IPS DF 19.7 (cell line): ENCODE results near the gene LAS1L.
"Not testable (repeated sequence)": the region's sequence is repeated elsewhere in the genome, so short reads cannot be mapped to it uniquely, and the experiment has no call there.

Experiments used
- DNase-seq: peaks from one replicate; pipeline ENCODE4 v3.0.0-alpha.2; 2013; ENCODE audit warnings: low read depth, low spot score

LAS1L gene

DNA sequence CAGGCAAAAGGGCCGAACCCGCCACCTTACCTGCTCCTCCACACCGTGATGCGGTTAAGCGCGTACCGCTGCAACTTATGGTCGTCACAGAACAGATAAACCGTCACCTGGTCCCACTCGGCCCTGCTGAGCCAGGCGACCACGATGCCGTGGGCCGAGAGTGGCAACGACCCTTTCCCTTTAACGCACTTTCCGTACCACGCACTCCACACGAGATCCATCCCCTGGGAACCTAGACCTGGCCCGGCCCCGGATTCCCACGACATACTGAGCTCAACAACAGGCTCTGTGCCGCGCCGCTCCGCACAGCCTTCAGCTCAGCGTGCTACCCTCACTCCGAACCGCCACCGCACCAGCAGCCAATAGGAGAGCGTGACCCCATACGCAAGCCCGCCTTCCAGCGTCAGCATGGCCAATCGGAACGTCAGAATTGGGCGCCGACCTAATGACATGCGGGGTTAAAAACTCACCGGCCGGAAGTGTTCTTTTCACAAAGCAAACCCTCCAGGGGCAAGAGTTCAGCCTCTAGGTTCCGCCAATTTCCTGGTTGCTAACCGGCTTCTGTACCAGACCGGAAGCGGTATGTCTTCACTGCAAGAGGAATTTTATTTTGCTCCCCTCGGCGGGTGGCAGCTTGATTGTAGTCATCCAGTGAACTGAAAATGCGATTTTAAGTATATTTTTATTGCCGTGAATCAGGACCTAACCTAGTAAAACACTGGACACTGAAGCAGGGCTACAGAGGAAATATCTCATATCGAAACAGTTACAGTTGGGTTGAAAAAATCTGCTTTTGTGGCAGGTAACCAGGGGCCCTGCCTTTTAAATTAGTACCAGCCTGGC lies at the start of gene LAS1L:
TSS of gene LAS1L (minus strand) at position 338 of the 843 bp plus-strand sequence. CDS start at position 266, 72 bp downstream.
- peak; percentile 74 for DNase-seq

DNA sequence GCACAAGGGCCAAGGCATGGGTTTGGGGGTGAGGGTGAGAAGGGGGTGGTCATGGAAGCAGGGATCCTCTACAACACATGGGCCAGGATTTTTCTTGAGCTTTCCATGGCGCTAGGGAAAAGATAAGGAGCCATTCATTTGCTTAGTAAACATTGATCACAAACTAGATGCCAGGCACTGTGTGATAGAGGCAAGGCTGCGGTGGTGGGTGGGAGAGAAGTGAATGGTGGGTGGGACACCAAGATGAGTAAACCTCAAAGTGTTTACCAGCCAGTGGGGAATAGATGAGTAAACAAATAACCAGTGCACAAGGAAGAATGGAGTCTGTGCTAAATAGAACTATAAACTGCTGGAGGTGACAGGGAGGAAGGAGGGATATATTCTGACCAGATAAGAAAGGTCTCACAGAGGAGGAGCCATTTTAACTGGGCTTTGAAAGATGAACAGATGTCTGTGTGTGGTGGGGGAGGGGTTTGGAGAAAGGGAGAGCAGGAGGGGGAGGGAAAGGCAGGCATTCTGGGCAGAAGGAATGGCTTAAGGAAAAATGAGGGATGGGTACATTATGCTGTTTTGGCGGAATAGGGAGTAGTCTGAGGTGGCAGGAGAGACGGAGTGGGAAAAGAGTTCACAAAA lies 48.0 kb upstream of the LAS1L start:
- no peak for DNase-seq

DNA sequence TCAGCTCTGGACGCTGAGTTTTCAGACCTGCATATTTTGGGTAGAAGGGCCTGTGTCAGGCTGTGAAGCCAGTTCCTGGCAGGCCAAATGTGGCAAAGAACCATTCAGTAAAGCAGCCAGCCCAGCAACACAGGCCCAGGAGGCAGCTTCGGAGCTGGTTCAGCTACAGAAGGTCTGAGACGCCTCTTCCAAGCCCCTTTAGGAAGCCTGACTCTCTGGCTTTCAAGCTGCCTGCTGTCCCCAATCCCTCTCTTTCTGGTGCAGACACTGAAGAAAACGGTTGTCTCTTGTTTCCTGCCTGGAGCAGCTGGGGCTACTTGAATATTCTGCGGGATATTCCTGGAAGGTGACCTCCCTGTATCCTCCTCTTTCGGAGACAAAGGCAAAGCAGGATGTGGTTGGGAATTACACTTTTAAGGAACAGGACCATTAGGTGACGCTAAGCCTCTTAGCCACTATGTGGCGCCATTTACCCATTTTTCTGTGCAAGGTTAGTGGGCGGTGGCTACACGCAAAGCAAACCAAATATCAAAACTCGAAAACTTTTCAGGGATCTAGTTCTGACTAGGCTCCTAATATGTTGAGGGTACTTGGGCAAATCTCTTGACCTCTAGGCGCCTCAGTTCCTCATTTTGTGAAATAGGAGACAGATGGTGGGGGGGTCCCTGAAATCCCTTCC lies 47.2 kb upstream of the LAS1L start:
- DNase-seq: no peak

DNA sequence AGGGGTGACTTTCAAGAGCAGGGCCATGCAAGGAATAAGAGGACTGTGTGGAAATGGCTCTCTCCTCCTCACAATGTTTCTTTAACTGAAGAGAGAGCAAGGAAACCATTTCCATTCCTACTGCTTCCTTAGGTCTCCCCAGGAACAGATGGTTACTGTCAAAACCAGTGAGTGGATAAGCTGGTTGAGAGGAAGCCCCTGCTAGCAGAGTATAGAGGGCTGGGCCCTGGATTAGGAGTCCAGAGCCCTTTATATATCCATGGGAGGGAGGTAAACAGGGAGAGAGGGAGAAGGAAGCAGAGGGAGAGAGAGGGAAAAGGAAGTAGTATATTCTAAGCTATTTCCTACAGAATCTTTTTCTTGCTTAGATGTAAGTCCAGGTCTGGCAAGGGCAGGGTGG lies 43.8 kb upstream of the LAS1L start:
- no peak for DNase-seq

DNA sequence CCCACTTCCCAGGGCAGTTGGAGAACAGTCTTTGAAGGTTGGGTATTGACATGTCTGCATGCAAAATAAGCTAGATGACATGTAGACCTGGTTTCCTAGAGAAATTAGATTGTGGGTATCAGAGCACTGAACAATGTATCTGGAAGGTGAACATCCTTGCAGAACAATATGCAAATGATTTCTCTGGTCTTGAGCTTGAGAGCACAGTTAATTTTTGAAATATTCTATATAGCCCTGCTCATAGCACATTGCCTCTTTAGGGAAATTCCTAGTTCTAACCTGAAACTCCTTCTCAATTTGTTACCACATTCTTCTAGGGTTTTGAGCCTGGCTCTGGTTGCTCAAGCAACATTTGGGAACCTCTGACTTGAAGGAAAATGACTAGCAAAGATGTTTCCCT lies 41.6 kb upstream of the LAS1L start:
- DNase-seq: no peak

DNA sequence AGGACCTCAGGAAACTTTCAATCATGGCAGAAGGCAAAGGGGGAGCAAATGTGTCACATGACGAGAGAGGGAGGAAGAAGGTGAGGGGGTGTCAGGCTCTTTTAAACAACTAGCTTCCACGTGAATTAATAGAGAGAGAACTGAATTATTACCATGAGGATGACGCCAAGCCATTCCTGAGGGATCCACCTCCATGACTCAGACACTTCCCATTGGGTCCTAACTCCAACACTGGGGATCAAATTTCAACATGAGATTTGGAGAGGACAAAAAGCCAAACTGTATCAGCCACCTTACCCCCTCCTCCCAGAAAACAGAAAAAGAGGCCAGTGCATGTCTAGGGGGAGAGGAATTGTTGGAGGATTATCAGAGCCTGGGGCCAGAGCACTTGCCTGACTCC lies 40.4 kb upstream of the LAS1L start:
- DNase-seq: no peak

DNA sequence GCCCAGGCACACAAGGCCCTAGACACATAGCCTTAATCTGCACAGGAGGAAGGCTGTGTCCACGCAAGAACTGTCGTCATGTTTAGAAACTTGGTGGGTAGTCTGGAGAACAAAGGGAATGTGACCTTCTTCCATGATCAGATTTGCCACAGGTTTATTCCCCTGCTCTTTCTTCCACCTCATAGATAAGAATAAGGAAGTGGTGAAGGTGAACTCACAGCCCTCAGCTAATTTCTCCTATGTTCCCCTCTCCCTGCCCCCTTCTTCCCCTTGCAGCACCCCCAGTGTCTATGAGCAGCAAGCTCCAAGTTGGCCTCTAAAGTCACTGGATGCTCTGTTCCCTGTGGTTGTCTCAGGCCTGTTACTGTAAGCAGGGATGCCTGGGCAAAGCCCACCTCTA lies 39.8 kb upstream of the LAS1L start:
- DNase-seq: no peak

DNA sequence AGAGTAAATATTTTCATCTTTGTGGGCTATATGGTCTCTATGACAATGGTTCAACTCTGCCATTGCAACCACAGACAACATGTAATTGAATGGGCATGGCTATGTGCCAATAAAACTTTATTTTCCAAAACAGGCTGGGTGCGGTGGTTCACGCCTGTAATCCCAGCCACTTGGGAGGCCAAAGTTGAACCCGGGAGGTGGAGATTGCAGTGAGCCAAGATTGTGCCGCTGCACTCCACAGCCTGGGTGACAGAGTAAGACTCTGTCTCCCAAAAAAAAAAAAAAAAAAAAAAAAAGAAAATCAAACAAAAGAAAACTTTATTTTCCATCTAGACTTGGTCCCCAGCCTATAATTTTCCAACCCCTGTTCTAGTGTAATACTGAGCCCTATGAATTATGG lies 38.4 kb upstream of the LAS1L start:
- no peak for DNase-seq

DNA sequence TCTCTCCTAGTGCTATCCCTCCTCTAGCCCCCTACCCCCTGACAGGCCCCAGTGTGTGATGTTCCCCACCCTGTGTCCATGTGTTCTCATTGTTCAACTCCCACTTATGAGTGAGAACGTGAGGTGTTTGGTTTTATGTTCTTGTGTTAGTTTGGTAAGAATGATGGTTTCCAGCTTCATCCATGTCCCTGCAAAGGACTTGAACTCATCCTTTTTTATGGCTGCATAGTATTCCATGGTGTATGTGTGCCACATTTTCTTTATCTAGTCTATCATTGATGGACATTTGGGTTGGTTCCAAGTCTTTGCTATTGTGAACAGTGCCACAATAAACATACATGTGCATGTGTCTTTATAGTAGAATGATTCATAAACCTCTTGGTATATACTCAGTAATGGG lies 28.3 kb upstream of the LAS1L start:
- DNase-seq: not testable (repeated sequence)

DNA sequence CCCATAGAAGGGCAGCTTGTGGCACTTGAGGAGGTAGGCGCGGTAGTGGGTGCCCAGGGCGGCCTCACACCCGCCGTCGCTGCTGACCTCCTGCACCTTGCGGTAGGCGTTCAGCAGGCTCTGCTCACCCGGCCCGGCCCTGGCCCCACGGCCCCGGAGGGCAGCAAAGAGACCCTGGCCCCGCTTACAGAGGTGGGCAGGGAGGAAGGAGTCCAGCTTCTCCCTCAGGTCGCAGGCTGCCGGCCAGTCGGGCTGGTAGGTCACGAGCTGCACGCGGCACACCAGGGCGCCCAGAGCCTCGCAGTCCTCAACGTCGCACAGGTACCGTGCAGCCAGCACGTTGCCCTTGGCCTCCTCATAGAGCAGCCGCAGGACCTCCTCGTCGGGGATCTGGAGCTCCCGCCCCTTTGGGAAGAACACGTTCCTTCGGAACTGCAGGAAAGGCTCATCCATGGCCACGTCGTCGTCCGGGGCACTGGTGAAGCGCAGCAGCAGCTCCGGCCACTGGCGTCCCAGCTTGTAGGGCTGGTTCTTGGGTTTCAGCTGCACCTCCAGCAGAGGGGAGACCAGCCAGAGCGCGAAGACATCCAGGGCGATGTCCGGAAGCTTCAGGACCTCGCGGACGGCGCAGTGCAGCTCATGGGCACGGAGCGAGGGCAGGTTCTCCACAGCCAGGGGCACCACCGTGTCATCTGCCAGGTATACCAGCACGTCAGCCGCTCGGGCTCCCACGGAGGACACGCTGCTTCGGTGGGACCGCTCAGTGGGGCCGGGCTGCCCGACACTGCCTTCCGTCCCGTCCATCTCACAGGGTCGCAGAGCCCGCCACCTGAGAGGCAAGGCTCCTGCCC lies 17.1 kb upstream of the LAS1L start:
- DNase-seq: no peak

DNA sequence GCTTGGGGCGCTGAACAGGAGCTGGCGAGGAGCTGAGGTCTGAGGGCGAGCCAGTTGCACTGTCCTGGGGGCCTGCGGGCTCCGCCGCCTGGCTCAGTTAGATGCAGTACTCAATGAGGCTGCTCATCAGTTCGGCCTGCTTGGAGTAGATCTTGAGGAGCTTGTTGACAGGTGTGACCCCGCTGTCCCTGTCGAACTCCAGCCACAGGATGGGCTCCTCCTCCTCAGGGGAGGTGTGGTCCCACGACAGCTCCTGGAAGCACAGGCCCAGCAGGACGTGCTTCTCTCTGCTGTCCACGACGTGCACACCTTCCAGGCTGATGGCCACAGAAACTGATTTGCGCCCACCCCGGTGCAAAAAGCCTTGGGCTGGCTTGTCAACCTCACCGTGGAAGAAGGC lies 16.5 kb upstream of the LAS1L start:
- no peak for DNase-seq

DNA sequence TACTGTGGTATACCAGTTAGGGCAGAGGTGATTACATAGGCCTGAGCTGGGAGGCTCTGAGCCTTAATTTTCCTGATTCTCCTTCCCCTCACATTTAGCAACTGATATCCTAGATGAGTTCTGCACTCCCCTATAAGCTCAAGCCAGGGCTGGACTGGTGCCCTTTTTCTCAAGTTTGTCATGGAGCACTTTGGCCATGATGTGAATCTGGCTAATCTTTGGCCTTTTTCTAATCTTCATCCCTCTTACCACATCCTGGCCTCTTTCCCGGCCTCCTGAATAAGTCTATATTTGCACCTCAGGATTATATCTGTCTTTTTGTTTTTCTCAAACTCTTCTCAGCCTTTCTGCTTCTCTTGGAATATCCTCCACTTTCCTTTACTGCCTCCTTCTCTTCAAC lies 10.9 kb upstream of the LAS1L start:
- DNase-seq: no peak

DNA sequence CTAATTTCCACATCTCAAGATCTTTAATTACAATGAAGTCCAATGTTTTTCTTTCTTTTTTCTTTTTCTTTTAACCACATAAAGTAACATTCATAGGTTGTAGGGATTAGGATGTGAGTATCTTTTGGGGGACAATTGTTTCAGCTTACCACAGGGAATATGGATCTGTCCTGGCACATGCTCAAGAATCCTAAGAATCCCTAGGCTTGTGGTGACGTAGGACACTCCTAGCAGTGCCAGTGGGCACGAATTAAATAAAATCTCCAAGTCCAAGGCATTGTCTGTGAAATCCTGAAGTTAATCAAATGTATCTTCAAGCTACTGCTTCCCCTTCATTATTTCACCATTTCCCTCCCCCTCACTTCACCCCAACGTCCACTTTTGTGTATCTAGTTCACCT lies 2.6 kb upstream of the LAS1L start:
- no peak for DNase-seq

DNA sequence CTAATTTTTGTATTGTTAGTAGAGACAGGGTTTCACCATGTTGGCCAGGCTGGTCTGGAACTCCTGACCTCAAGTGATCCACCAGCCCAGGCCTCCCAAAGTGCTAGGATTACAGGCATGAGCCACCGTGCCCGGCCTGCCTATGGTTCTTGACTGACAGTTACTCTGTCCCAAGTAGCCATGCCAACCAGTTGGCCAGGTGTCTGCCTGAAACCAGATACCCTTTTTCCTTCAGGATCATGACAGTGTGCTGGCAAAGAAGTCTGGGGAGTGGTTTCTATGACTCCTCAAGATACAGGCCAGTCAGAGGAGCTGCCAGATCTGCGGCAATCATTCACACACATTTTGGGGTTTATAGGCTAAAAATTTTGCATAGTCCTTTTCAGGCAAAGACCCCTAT lies 1.7 kb upstream of the LAS1L start:
- DNase-seq: no peak

DNA sequence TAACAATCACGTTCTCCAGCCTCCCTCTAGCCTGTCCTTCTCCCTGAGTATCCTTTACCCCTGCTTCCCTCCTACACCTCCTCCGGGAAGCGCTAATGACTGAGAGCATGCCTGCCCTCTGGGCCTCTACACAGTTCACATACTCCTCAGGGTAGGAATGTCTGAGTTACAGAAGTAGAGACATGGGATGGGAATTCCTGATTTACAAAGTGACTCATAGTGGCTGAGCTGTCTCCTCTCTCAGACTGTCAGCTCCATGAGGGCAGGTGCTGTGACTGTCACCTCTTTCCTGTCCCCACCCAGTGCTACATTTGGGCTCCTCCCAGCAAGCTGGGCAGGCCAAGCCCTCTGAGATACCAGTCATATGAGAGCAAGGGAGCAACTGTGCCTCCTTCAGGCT lies 2.6 kb downstream of the LAS1L start:
- DNase-seq: no peak

DNA sequence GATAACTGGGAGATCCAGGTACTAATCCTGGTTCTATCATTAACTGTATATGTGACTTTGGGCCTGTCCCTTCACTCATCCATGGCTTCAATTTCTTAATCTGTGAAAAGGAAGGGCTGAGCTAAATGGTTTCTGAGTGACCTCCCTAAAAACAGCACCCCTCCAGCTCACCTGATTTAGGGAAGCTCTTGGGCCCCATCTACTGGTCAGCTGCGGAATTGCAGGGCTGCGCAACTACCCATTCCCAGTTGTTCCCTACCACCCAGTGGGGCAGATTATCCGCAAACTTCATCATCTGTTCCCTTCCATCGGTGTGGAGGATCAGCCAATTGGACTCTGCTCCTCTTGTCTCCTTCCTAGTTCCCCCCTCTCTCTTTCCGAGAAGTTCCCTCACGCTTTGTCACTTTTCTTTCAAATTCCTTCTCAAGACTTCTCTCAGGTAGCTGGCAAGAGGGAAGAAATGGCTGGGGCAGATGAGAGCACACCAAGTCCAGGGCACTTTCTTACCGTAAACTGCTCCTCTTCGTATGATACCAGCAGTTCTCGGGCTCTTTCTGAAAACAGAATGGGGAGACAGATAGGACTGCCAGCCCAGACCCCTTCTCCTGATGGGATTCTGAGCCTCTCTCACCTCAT lies 5.8 kb downstream of the LAS1L start:
- DNase-seq: peak; percentile 1

DNA sequence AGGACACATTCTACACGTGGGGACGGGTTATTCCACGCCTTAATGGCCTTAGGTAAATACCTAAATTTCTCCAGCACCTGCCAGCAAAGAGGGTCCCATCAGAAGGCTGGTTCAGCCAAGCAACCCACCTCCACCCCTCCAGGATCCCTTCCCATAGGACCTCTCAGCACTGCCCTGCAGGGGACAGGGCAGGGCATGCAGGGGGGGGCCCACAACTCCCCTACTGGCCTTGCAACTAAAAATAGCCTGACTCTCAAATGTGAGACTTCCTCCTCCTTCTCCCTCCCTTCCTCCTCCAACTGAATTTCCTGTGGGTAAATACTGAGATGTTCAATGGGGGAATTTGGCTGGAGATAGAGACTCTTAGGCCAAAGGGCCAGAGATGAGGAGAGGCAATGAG lies 6.3 kb downstream of the LAS1L start:
- no peak for DNase-seq

DNA sequence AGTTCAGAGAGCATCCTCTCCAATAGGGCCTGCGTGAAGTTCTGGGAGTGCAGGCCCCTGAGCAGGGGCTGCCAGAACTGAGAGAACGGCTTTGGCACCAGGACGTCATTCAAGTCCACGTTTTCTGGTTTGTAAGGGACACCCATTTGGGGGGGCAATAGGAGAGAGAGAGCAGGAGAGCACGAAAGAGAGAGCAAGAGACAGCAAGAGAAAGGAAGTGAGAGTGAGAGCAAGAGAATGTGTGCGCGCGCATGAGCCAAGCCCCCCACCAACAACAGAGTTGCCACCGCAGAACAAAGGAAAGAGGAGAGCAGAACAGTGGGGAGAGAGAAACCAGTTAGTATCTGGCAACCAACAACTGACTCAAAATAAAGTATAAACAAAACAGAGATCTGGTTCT lies 10.4 kb downstream of the LAS1L start:
- no peak for DNase-seq

DNA sequence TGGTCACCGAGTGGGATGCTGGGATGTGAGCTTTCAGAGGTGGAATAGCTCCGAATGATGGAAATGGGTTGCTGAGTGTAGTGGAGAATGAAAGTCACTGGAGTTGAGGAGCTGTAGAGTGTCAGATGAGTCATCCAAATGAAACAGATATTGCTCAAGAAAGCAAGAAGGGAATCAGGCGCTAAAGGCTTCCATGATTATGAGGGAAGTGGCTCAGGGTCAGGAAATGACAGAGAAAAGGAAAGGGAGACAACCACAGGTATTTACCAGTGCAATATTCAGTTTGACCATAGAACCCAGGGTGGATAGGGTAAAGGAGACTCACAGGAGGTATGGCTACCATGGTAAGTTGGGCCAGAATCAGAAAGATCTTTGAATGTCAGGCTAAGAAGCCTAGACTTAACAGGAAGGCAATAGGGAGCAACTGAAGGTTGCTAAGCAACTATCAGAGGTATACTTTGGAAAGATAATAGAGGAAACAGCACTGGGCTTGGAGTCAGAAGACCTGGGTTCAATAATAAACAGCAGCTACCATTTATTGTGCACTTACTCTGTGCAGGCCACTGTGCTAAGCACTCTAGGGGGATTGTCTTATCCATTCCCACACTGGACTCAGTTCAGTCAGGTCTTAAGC lies 11.7 kb downstream of the LAS1L start:
- no peak for DNase-seq

DNA sequence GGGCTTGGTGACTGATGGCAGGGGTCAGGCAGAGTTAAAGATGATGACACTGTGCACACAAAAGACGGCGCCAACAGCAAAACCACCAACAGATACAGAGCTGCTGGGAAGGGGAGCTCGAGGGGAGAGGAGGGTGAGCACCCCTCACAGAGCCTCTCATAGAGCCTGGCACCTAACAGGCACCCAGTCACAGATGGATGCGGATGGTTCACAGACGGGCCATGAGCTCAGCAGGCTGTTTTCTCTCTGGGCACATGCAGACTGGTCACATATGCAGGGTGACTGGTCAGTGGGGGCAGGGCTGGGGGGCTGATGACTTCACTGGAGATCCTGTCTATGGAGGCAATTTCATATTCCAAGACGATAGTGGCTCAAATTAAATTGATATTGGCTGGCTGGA lies 15.1 kb downstream of the LAS1L start:
- not testable (repeated sequence) for DNase-seq

DNA sequence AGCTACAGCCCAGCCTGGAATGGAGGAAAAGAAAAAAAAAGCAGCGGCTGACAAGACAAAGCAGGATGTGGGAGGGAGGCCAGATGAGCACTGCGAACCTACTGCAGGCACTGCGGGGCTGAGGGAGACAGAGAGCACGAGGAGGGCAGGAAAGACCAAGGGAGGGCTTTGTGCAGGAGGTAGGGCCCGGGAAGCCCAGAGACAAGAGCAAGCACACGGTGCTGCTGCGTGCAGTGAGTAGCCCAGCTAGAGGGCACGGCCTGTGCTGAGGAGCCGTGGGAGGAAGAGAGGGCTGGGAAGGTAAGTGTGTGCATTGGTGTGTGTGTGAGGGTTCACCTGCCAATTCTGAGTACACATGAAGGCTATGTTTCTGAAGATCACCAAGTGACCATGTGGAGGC lies 15.6 kb downstream of the LAS1L start:
- DNase-seq: not testable (repeated sequence)
